Measurements from ENCODE around the gene DENND11.

GRCh38 chr7:141702892-141703291 is 926 bp upstream of the DENND11 start:
- no peak for TF ChIP-seq CTCF (IDR thresholded peaks at IDR 0.05 in 8 of 11, conservative IDR thresholded peaks at IDR 0.05 in 3 of 11)
- TF ChIP-seq POLR2A (IDR thresholded peaks at IDR 0.05), result no peak
- no peak for TF ChIP-seq POLR2AphosphoS5 (IDR thresholded peaks at IDR 0.05)

All from spleen (tissue), 7 donors.